Tibial nerve (tissue), 4 donors: ENCODE results near the gene MTCL1.

Source experiments
- EP300 ChIP-seq, 2 donors: sonication (generic); formaldehyde crosslinking; IDR thresholded peaks; one replicate each; pipeline ENCODE4 v1.6.1; 2017; ENCODE audit warnings: antibody characterized with exemption in 2 of 2, mild to moderate bottlenecking in 1 of 2
- POLR2A ChIP-seq, 2 donors: fragments of 450-650 bp; IDR thresholded peaks; one replicate each; pipeline ENCODE4 v1.6.1; 2017; ENCODE audit warnings: antibody characterized with exemption in 2 of 2, mild to moderate bottlenecking in 2 of 2, moderate library complexity in 2 of 2
- TF ChIP-seq, protein P1 (sequence below), 5 experiments: fragments of 200-600 bp in 3 of 5; fragments of 450-650 bp in 2 of 5; sonication (generic) in 3 of 5; IDR thresholded peaks; one replicate each; pipeline ENCODE4 v1.5.1; 2016 to 2019; ENCODE audit warnings: antibody characterized with exemption in 5 of 5, mild to moderate bottlenecking in 3 of 5, moderate library complexity in 2 of 5

DNA sequence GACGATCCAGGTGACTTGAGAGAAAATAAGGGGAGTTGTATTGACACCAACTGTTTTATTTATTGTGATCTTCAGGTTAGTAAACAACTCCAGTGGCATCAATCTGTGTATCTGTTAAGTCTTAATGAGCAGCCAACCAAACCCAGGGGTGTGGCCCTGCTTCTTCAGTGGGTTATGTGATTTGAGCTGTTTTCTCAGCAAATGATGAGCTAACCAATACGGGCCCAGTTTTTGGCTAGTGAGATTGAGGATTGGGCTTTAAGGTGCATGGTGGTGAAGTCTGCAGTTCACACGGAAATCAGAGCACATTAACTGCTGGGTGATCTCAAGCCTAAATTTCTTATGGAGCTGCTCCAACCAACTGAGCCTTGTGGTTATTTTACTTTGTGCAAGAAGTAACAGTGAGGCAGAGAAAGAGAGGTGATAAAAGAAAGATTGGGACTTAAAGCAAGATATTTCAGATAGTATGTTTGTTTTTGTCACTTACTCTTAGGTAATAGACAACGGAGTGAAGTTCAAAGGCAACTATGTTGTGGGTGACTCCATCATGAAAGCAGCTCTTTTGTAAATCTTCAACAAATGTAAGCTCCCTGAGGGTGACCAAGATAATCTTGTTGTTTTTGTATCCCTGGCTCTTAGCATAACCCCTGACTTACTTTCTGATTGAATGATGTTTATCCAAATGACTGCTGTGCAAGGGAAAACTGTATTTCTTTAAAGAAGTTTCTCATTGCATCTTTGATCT, 2.4 kb downstream of the MTCL1 start:
- TF ChIP-seq, protein P1, sequence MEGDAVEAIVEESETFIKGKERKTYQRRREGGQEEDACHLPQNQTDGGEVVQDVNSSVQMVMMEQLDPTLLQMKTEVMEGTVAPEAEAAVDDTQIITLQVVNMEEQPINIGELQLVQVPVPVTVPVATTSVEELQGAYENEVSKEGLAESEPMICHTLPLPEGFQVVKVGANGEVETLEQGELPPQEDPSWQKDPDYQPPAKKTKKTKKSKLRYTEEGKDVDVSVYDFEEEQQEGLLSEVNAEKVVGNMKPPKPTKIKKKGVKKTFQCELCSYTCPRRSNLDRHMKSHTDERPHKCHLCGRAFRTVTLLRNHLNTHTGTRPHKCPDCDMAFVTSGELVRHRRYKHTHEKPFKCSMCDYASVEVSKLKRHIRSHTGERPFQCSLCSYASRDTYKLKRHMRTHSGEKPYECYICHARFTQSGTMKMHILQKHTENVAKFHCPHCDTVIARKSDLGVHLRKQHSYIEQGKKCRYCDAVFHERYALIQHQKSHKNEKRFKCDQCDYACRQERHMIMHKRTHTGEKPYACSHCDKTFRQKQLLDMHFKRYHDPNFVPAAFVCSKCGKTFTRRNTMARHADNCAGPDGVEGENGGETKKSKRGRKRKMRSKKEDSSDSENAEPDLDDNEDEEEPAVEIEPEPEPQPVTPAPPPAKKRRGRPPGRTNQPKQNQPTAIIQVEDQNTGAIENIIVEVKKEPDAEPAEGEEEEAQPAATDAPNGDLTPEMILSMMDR (IDR thresholded peaks at IDR 0.05), result no peak
- TF ChIP-seq POLR2A (IDR thresholded peaks at IDR 0.05), result no peak
- no peak for TF ChIP-seq EP300 (IDR thresholded peaks at IDR 0.05)
